Loucy (cell line): ENCODE measurements around the gene RIT2.

Experiments
- H2AFZ ChIP-seq: fragments of 200-600 bp; sonication (generic); 2 replicates; pipeline ENCODE4 v1.6.0; 2016; ENCODE audit warnings: antibody characterized with exemption, mild to moderate bottlenecking, low read length, moderate library complexity
- H3F3A ChIP-seq: fragments of 200-600 bp; 2 replicates; pipeline ENCODE4 v1.6.0; 2016; ENCODE audit warnings: antibody characterized with exemption, low read depth, mild to moderate bottlenecking
- H3K27me3 ChIP-seq: fragments of 200-600 bp; sonication (generic); 2 replicates; pipeline ENCODE4 v1.6.1; 2014; ENCODE audit warnings: low read length, mild to moderate bottlenecking; ENCODE audit not compliant: insufficient read depth, poor library complexity, severe bottlenecking
- H3K36me3 ChIP-seq: fragments of 200-600 bp; sonication (generic); 2 replicates; pipeline ENCODE4 v1.6.1; 2016; ENCODE audit warnings: low read length; ENCODE audit not compliant: insufficient read depth
- H3K4me1 ChIP-seq: fragments of 200-600 bp; sonication (generic); 2 replicates; pipeline ENCODE4 v1.5.1; 2014; ENCODE audit warnings: low read length, mild to moderate bottlenecking; ENCODE audit not compliant: insufficient read depth, poor library complexity, severe bottlenecking
- H3K4me2 ChIP-seq: fragments of 200-600 bp; sonication (generic); 2 replicates; pipeline ENCODE4 v1.6.0; 2014; ENCODE audit warnings: antibody characterized with exemption, low read length, low read depth, mild to moderate bottlenecking; ENCODE audit not compliant: poor library complexity, severe bottlenecking
- H3K4me3 ChIP-seq: fragments of 200-600 bp; sonication (generic); 2 replicates; pipeline ENCODE4 v1.5.1; 2014; ENCODE audit warnings: low read length, mild to moderate bottlenecking, mixed read lengths; ENCODE audit not compliant: poor library complexity, severe bottlenecking
- H3K79me2 ChIP-seq: fragments of 200-600 bp; sonication (generic); 2 replicates; pipeline ENCODE4 v1.6.1; 2014; ENCODE audit warnings: low read length; ENCODE audit not compliant: insufficient read depth
- H3K9ac ChIP-seq: fragments of 200-600 bp; sonication (generic); 2 replicates; pipeline ENCODE4 v1.6.0; 2014; ENCODE audit warnings: mild to moderate bottlenecking, low read depth, low read length, moderate library complexity; ENCODE audit not compliant: poor library complexity, severe bottlenecking
- H3K9me2 ChIP-seq: fragments of 200-600 bp; sonication (generic); replicated peaks from 2 replicates; pipeline ENCODE4 v1.6.1; 2016; ENCODE audit warnings: low read depth, low read length, mixed read lengths
- H3K9me3 ChIP-seq: fragments of 200-600 bp; sonication (generic); 2 replicates; pipeline ENCODE4 v1.6.1; 2014; ENCODE audit warnings: mild to moderate bottlenecking, antibody characterized with exemption, low read length, low read depth; ENCODE audit not compliant: insufficient read depth
- H4K20me1 ChIP-seq: fragments of 200-600 bp; sonication (generic); 2 replicates; pipeline ENCODE4 v1.6.0; 2014; ENCODE audit warnings: antibody characterized with exemption, low read length, mild to moderate bottlenecking; ENCODE audit not compliant: insufficient read depth, poor library complexity, severe bottlenecking
- CTCF ChIP-seq: fragments of 200-600 bp; sonication (generic); conservative IDR thresholded peaks from 2 replicates; pipeline ENCODE4 v1.5.1; 2014; ENCODE audit warnings: mild to moderate bottlenecking, antibody characterized with exemption, low read length
- EZH2phosphoT487 ChIP-seq: fragments of 200-600 bp; IDR thresholded peaks from 2 replicates; pipeline ENCODE4 v1.6.1; 2018; ENCODE audit warnings: antibody characterized with exemption, mild to moderate bottlenecking, moderate library complexity, borderline replicate concordance

The RIT2 gene

GRCh38 chr18:42792731-42793130 lies 322.8 kb downstream of the RIT2 start:
- TF ChIP-seq EZH2phosphoT487 = no peak
- no peak for TF ChIP-seq CTCF
- Histone ChIP-seq H3K36me3 (no peaks in the 10 kb centered on the region), H3K9me3 (no peaks in the 10 kb centered on the region), H2AFZ (no peak overlapping the region), H3K4me2 (no peak overlapping the region), H3K79me2 (no peaks in the 10 kb centered on the region), H3K9me2 (no peaks in the 10 kb centered on the region), H3K9ac (no peak overlapping the region), H3F3A (no peaks in the 10 kb centered on the region), H4K20me1 (no peaks in the 10 kb centered on the region), H3K27me3 (no peaks in the 10 kb centered on the region), H3K4me1 (no peaks in the 10 kb centered on the region), H3K4me3 (no peak overlapping the region)

GRCh38 chr18:42784632-42785031 lies 330.9 kb downstream of the RIT2 start:
- H3K9ac ChIP-seq = no peak overlapping the region
- no peaks in the 10 kb centered on the region for H3K27me3 ChIP-seq
- H3K4me1 ChIP-seq = no peaks in the 10 kb centered on the region
- no peaks in the 10 kb centered on the region for H3F3A ChIP-seq
- H3K79me2 ChIP-seq = no peaks in the 10 kb centered on the region
- no peaks in the 10 kb centered on the region for H4K20me1 ChIP-seq
- no peaks in the 10 kb centered on the region for H3K9me2 ChIP-seq
- H3K4me2 ChIP-seq = no peak overlapping the region
- H3K9me3 ChIP-seq = no peaks in the 10 kb centered on the region
- H3K36me3 ChIP-seq = no peaks in the 10 kb centered on the region
- H3K4me3 ChIP-seq = no peak overlapping the region
- no peak overlapping the region for H2AFZ ChIP-seq
- TF ChIP-seq CTCF = no peak
- TF ChIP-seq EZH2phosphoT487 = no peak

GRCh38 chr18:42782929-42783328 lies 332.6 kb downstream of the RIT2 start:
- H3K4me1 ChIP-seq = no peaks in the 10 kb centered on the region
- no peaks in the 10 kb centered on the region for H3K27me3 ChIP-seq
- H3K4me2 ChIP-seq = no peak overlapping the region
- H3K79me2 ChIP-seq = no peaks in the 10 kb centered on the region
- H3K9me2 ChIP-seq = no peaks in the 10 kb centered on the region
- no peak overlapping the region for H3K9ac ChIP-seq
- H2AFZ ChIP-seq = no peak overlapping the region
- no peaks in the 10 kb centered on the region for H3F3A ChIP-seq
- no peaks in the 10 kb centered on the region for H3K9me3 ChIP-seq
- H3K4me3 ChIP-seq = no peak overlapping the region
- H3K36me3 ChIP-seq = no peaks in the 10 kb centered on the region
- no peak for TF ChIP-seq EZH2phosphoT487
- TF ChIP-seq CTCF = no peak
- H4K20me1 ChIP-seq = no peaks in the 10 kb centered on the region
